ENCODE data around the gene KRTAP11-1. TPM values are rescaled to one million over a fixed set of nuclear protein-coding genes. Genes with fewer than 3 reads are reported as not detected.

The KRTAP11-1 gene
- total and polyA plus RNA-seq, 4 donors: not detected

DNA sequence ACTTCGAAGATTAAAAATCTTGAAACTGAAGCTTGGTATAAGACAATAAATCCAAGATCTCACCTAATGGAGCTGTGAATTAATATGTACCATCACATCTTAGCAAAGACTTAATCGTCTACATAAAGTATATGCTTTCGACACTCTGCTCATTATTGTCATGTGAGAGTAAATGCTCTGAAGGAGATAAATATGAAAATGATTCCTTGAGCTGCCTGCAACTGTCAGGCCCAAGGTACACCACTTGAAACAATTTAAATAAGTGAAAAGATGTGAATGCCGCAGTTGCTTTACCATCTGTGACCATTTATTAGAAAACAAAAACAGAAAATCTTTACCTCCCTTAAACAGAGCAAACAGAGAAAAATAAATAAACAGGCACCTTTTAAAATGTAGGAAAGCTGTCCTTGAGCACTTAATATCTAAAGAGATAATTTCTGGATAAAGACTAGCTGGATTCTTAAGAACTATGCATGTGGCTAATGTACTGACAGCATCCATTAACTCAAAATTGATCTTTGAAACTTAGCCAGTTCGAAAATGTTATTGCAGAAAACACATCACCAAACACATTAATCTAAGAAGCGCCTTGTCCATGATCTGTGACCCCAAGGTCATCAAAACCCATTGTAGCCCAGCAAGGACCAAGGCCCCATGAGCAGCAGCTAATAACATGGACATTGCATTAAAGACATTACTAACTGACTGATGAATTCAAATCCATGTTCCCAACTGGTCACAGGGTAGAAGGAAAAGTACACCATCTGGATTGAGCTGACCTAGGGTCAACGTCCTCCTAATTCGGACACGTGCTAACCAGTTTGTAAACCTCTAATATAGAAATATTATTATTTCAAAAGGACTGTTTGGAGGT is 33.5 kb downstream of the KRTAP11-1 start:
- no peak overlapping the region for H3K4me3 ChIP-seq (ENCODE audit: low read length in 2 of 2)
- H3K27ac ChIP-seq (ENCODE audit: low read depth in 1 of 2, low read length in 2 of 2): no peak overlapping the region
- peaks cover 2% of the 10 kb centered on the region for H3K9me3 ChIP-seq (ENCODE audit: control insufficient read depth, low read length)
- no peaks in the 10 kb centered on the region for H3K27me3 ChIP-seq (ENCODE audit: control insufficient read depth in 1 of 2, insufficient read depth in 2 of 2, low read length in 1 of 2)
- no peaks in the 10 kb centered on the region for H3K4me1 ChIP-seq (ENCODE audit: control insufficient read depth in 1 of 2, insufficient read depth in 2 of 2, low read length in 2 of 2)
- intact Hi-C loops (cut with DNase I): no loop called here
- no peaks in the 10 kb centered on the region for H3K36me3 ChIP-seq (ENCODE audit: control insufficient read depth in 1 of 2, insufficient read depth in 2 of 2, low read length in 1 of 2)
- DNase-seq (no peak), ATAC-seq (ENCODE audit: low FRiP score) (no peak)
- WGBS, 2 donors: 79 to 85% methylated on average over 9 of the region's 9 CpGs

DNA sequence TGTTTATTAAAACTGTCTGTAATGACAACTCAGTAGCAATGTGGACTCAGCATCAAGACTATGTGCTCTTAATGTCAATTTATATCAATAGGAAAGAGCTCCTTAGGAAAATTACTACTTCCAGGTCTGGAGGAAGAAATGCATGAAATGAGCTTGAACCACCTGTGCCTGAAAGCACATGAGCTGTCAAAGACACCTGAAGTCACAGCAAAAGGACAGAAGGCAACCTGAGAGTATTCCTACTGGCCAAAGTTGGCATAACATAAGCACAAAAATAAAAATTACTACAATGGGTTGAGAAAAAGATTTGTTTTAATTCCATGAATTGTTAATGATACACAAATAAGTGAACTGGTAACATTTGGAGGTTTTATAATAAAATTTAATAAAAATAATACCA is 38.4 kb downstream of the KRTAP11-1 start:
- intact Hi-C loops (cut with DNase I): no loop called here
- Histone ChIP-seq H3K4me3 (ENCODE audit: low read length in 2 of 2) (no peak overlapping the region), H3K9me3 (ENCODE audit: control insufficient read depth, low read length) (no peaks in the 10 kb centered on the region), H3K27me3 (ENCODE audit: control insufficient read depth in 1 of 2, insufficient read depth in 2 of 2, low read length in 1 of 2) (no peaks in the 10 kb centered on the region), H3K4me1 (ENCODE audit: control insufficient read depth in 1 of 2, insufficient read depth in 2 of 2, low read length in 2 of 2) (no peaks in the 10 kb centered on the region), H3K27ac (ENCODE audit: low read depth in 1 of 2, low read length in 2 of 2) (no peak overlapping the region), H3K36me3 (ENCODE audit: control insufficient read depth in 1 of 2, insufficient read depth in 2 of 2, low read length in 1 of 2) (no peaks in the 10 kb centered on the region)
- no peak for DNase-seq
- no peak for ATAC-seq (ENCODE audit: low FRiP score)

DNA sequence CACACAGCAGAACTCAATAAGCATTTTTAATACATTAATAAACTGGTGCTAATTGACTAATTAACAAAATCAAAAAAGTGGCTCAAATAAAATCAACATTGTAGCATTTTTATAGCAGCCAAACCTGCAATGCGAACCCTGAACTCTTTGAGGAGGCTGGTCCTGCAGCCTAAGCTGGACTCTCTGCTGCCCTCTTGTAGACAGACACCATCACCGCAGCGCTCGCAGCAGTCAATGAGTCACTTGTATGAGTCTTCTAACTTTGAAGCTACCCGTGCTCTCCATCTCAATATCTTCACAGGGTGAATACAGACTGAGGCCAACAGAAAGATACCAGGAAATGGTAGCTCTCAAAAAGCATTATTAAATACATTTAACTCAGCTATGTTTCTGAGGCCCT is 42.1 kb downstream of the KRTAP11-1 start:
- DNase-seq: no peak
- no peak overlapping the region for H3K4me3 ChIP-seq (ENCODE audit: low read length in 2 of 2)
- intact Hi-C loops (cut with DNase I): loop anchor here in 1 of 2 donors (10.0 kb wide), 1 partner anchor 55 kb away; no protein-coding TSS in a partner anchor
- ATAC-seq (ENCODE audit: low FRiP score): no peak
- H3K27ac ChIP-seq (ENCODE audit: low read depth in 1 of 2, low read length in 2 of 2): no peak overlapping the region
- H3K36me3 ChIP-seq (ENCODE audit: control insufficient read depth in 1 of 2, insufficient read depth in 2 of 2, low read length in 1 of 2): no peaks in the 10 kb centered on the region
- no peaks in the 10 kb centered on the region for H3K27me3 ChIP-seq (ENCODE audit: control insufficient read depth in 1 of 2, insufficient read depth in 2 of 2, low read length in 1 of 2)
- 50 to 59% methylated on average over 5 of the region's 5 CpGs for WGBS, 2 donors
- H3K9me3 ChIP-seq (ENCODE audit: control insufficient read depth, low read length): peaks cover 3% of the 10 kb centered on the region
- H3K4me1 ChIP-seq (ENCODE audit: control insufficient read depth in 1 of 2, insufficient read depth in 2 of 2, low read length in 2 of 2): no peaks in the 10 kb centered on the region

DNA sequence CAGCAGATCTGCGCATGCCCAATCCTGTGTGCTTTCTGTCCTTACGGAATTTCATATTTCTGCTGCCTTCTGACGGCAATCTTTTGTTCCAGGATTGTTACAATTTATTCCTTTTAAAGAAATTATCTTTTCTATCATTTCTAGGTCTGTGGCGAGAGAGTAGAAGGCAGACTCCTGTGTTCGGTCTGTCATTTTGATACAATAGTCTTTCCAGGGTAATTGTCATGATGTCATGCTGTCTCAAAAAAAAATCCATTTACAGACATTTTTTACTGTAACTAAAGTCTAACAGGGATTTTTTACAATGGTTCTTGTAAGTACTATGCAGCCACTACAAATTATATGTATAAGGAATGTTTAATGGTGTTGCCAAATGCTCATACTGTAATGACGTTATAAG is 42.8 kb downstream of the KRTAP11-1 start:
- Histone ChIP-seq H3K4me3 (ENCODE audit: low read length in 2 of 2) (no peak overlapping the region), H3K9me3 (ENCODE audit: control insufficient read depth, low read length) (peaks cover 4% of the 10 kb centered on the region), H3K36me3 (ENCODE audit: control insufficient read depth in 1 of 2, insufficient read depth in 2 of 2, low read length in 1 of 2) (no peaks in the 10 kb centered on the region), H3K27ac (ENCODE audit: low read depth in 1 of 2, low read length in 2 of 2) (no peak overlapping the region), H3K27me3 (ENCODE audit: control insufficient read depth in 1 of 2, insufficient read depth in 2 of 2, low read length in 1 of 2) (no peaks in the 10 kb centered on the region), H3K4me1 (ENCODE audit: control insufficient read depth in 1 of 2, insufficient read depth in 2 of 2, low read length in 2 of 2) (no peaks in the 10 kb centered on the region)
- ATAC-seq (ENCODE audit: low FRiP score) (no peak), DNase-seq (no peak)
- intact Hi-C loops (cut with DNase I): loop anchor here in 1 of 2 donors (10.0 kb wide), 1 partner anchor 56 kb away; no protein-coding TSS in a partner anchor
- 85 to 87% methylated on average over 6 of the region's 6 CpGs for WGBS, 2 donors

DNA sequence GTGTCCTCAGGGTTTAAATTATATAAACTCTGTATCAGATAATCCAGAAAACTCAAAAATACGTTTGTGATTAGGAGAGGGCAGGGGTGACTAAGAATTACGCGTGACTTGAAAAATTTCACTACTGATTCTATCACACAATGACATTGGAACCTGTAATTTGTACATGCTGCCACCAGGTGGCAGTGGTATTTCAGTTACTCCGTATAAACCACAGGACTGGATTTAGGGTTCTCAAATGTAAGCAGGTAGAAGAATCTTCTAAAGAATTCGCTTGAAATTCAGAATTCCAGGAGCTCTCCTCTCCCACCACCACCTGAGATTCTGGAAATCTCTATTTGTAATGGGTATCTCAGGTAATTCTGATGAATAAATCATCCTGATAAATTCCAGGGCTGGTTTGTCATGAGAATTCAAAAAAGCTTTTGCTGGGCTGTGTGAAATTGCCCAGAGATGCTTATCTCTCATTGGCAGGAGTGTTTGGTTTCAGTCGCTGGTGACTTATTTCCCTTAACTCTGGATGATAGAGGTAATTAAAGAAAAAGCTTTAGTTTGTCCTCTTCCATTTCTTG is 50.1 kb downstream of the KRTAP11-1 start:
- DNase-seq (no peak), ATAC-seq (ENCODE audit: low FRiP score) (no peak)
- Histone ChIP-seq H3K36me3 (ENCODE audit: control insufficient read depth in 1 of 2, insufficient read depth in 2 of 2, low read length in 1 of 2) (no peaks in the 10 kb centered on the region), H3K4me1 (ENCODE audit: control insufficient read depth in 1 of 2, insufficient read depth in 2 of 2, low read length in 2 of 2) (no peaks in the 10 kb centered on the region), H3K27ac (ENCODE audit: low read depth in 1 of 2, low read length in 2 of 2) (no peak overlapping the region), H3K9me3 (ENCODE audit: control insufficient read depth, low read length) (peaks cover 3% of the 10 kb centered on the region), H3K27me3 (ENCODE audit: control insufficient read depth in 1 of 2, insufficient read depth in 2 of 2, low read length in 1 of 2) (no peaks in the 10 kb centered on the region), H3K4me3 (ENCODE audit: low read length in 2 of 2) (no peak overlapping the region)
- intact Hi-C loops (cut with DNase I): loop anchor here in 1 of 2 donors (10.0 kb wide), 1 partner anchor 64 kb away; no protein-coding TSS in a partner anchor
- 43 to 53% methylated on average over 6 of the region's 6 CpGs for WGBS, 2 donors

Other genes starting within 250 kb of the KRTAP11-1 start
- gene KRTAP20-2, start 246.4 kb downstream of the KRTAP11-1 start, total RNA-seq: not detected
- gene KRTAP20-2, start 246.4 kb downstream of the KRTAP11-1 start, polyA plus RNA-seq: not detected
- not detected for gene KRTAP20-3, start 238.7 kb downstream of the KRTAP11-1 start, total RNA-seq
- not detected for gene KRTAP20-3, start 238.7 kb downstream of the KRTAP11-1 start, polyA plus RNA-seq
- not detected for gene KRTAP21-3, start 162.8 kb downstream of the KRTAP11-1 start, total RNA-seq
- not detected for gene KRTAP21-3, start 162.8 kb downstream of the KRTAP11-1 start, polyA plus RNA-seq
- gene KRTAP21-2, start 134.3 kb downstream of the KRTAP11-1 start, total RNA-seq: not detected
- not detected for gene KRTAP21-2, start 134.3 kb downstream of the KRTAP11-1 start, polyA plus RNA-seq
- gene KRTAP21-1, start 126.2 kb downstream of the KRTAP11-1 start, total RNA-seq: not detected
- not detected for gene KRTAP21-1, start 126.2 kb downstream of the KRTAP11-1 start, polyA plus RNA-seq
- gene KRTAP8-1, start 68.3 kb downstream of the KRTAP11-1 start, total RNA-seq: not detected
- gene KRTAP8-1, start 68.3 kb downstream of the KRTAP11-1 start, polyA plus RNA-seq: not detected
- not detected for gene KRTAP7-1, start 51.8 kb downstream of the KRTAP11-1 start, total RNA-seq
- gene KRTAP7-1, start 51.8 kb downstream of the KRTAP11-1 start, polyA plus RNA-seq: not detected
- not detected for gene KRTAP19-8, start 156.9 kb upstream of the KRTAP11-1 start, total RNA-seq
- gene KRTAP19-8, start 156.9 kb upstream of the KRTAP11-1 start, polyA plus RNA-seq: not detected